NCI-H2227 treated with DMSO at 0.1 percent for 48 hours (cell line): ENCODE measurements around the gene CENPM.

Experiments used
- DNase-seq: peaks from one replicate; lab custom pipeline; 2025; lab: John Stamatoyannopoulos, UW

Gene CENPM

DNA sequence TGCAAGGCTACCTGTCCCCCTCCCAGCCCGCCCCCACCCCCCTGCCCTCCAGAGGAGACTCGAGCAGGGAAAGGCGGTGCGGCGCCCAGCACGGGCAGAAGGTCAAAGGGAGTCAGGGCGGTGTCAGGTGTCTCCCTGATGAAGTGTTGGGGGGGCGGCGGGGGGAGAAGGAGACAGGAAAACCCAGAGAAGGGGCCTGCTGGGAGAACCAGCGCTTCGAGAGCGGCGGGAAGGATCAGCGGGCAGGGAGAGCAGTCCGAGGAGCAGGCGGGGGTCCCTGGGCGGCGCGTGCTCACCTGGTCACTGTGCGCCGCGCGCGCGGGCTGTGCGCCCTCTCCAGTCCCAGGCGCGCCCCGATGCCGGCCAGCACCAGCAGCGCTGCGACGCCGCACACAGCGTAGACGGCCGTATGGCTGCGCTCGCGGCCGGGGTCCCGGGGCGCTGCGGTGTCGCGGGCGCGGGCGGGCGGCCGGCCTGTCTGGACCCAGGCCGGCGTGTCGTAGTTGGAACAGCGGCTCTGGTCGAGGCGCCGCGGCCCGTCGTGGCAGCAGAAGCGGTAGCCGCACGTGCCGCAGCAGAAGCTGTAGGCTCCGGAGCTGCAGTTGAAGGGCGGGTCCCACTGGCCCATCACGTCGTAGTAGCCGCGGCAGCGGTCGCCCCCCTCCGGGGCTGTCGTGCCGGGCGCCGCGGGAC, 33.0 kb downstream of the CENPM start:
- no peak for DNase-seq

DNA sequence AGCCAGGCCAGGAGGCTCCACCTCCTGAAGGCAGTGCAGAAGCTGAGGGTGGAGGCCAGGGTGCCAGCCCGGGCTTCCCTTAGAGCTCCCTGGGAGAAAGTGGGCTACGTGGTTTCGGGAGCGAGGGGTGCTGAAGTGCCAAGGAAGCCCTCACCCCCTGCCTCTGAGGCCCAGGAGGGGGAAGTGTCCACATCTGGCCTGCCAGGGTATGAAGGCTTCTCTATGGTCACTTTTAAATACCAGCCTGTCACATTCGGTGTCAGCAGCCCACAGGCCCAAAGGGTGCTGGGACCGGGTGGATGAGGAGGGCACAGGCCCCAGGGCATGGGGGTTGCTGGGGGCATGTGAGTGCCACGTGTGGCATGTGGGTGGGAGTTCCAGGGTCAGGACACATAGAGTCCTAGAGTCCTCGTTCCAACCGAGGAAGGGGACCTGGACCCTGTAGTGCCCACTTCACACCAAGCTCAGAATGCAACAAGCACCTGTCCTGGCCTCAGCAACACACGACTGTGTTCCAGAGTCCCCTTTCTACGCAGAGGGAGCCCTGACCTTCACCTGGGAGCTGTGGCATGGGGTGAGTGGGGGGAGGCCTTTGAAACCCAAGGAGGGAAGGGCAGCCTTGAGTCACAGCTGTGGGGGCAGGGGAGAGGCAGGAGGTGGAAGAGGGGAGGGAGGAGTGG, 33.8 kb downstream of the CENPM start:
- no peak for DNase-seq

DNA sequence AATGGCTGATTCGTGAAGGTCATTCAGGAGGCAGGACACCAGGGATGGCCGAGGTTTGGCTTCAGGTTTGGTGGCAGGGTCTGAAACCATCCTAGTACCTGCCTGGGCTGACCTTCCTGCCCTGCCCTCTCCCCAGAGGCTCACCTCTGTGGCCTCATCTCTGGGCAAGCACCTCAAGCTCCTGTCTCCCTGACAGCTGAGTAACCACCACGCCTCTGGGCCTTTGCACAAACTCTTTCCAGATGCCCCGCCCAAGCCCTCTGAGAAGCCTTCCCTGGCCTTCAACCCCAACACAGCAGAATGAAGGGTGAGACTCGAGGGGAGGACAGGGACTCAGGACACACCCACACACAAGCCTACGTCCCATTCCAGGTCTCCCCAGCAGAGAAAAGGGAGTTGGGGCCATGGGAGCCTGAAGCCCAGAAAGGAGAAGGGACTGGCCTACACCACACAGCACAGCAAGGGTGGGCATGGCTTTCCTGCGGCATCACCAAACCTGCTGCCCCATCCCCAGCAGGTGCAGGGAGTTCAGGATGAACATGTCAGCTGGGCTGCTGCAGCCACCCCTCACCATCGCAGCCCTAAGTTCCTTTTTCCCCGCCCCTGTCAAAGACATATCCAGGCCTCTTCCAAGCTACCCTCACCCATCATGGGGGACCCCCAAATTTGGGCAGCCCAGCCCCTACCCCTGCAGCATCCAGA, 34.5 kb downstream of the CENPM start:
- no peak for DNase-seq

DNA sequence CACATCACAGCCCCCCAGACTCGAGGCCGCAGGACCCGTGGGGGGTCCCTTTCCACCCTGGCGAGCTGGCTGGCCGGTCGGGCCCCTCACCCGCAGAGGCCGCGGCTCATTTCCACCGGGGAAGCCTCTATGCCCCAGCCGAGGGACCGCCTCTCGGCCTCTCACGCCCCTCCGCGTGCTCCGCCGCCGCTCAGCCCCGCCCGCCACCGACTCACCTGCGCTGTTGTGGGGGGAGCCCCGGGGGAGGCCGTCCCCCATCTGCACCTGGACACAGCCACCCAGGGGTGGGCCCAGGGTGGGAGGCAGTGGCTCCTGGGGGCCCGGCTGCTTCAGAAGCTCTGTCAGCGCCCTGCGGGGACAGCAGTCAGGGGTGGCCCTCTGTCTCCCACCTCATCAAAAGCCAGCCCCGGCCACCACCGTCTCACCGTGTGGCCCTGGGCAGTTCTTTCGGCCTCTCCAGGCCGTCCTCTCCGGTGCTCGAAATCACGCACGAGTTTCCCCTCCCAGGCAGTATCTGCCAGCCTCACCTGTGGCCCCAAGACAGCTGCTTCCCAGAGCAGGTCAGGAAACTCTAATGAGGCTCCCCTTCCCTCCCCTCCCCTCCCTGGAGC, 35.8 kb downstream of the CENPM start:
- DNase-seq: no peak

DNA sequence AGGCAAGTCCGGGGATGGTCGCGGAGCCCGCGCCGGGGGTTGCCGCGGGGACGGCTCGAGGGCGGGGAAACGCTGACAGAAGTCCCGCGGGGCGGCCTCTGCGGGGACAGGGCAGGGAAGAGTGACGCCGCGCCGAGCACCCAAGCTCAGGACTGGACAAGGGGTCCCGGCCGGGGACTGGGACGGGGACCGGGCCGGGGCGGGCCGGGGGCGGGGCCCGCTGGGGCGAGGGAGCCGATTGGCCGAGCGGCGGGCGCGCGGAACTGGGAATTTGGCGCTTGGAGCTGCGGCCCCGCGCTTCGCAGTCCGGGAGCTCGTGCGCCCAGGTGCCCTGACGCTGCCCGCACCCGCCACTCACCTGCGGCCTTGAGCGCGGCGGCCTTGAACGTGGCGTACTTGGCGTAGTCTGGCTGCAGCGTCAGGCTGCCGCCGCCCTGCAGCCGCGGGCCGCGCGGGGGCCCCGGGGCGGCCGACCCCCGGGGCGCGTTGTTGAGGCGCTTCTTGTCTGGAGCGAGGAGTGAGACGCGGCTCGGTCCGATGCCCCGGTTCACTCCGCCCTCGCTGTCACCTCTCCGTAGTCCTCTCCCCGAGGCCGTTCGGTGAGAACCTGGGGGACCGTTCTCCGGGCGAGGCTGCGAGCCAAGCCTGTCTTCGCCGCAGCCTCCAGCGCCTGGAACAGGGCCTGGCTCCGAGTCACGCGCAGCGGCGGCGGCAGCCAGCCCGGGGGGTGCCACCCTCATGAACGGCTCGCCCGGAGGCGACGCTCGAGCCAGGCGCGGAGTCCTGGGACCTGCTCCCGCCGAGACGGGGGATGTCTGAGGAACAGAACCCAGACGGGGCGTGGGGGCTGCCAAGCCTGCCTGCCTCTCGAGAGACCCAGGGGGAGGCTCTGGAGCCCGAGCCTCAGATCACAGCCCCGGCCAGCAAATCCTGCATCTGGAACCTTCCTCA, 36.6 kb downstream of the CENPM start:
- no peak for DNase-seq

DNA sequence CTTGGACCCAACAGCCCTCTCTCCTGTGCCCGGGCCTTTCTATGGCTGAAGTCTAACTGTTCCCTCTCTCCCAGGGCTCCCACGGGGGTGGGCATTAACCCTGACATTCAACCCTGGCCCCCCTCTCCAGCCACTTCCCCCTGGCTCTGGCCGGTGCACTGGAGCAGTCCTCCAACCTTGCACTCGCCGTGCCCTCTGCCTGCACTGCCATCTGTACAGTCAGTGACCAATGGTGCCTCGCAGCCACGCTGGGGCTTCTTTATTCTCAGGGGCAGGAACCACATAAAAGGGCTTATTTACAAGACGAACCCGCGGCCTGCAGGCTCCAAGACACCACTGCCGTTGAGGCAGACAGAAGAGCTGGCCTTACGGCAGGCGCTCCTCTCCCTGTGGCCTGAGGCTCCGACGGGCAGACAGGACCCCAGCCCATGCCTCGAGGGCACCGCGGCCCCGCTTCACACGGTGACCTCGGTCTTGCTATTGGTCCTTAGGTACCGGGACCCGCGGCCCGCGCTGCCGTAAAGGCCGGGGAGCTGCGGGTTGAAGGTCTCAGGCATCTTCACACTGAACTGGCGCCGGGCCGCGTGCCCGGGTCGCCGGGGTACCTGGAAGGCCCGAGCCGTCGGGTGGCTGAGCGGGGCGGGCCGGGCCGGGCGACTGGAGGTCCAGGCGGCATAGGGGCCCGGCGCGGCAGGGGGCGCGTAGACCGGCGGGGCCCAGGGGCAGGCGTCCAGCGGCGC, 37.5 kb downstream of the CENPM start:
- no peak for DNase-seq

GRCh38 chr22:41908411-41909309, 38.3 kb downstream of the CENPM start:
- DNase-seq: no peak

DNA sequence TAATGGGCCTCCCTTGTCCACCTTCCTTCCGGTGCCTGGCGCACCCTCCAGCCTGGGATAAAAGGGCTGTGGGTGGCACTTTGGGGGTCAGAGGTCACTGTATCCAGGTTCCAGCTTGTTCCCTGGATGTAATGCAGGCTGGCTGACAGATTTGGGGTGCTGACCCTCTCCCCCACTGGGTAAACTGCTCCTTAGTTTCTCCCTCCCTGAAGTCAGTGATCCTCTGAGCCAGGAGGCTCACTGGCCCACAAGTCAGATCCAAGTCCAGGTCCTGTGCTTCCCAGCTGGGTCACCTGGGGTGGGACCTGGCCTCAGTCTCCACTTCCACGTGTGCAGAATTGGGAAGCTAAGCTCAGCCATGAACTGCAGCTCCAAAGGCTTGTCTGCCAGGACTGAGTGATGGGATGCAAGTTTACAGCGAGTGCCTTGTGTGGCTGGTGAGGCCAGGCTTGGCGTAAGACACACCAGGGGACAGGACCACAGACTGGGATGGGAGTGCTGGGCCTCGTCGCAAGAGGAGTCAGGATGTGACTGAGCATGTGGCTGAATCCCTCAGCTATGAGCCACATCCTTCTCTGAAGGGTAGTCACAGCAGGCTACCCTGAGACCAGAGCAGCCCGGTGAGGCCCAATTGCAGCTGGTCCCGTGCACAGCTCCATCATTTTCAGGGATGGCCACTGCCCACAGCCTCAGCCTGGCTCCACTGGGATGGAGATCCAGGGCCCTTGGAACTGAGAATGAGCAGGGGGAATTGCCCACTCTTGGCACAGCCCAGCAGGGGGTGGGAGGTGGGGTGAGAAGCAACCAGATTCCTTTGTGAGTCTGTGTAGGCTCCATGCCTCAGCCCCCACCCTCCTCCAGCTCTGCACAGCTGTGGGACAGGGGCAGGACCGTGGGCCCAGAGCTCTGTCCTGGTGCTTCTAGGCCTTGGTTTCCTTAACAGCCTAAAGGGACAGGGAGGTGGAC, 39.2 kb downstream of the CENPM start:
- no peak for DNase-seq

DNA sequence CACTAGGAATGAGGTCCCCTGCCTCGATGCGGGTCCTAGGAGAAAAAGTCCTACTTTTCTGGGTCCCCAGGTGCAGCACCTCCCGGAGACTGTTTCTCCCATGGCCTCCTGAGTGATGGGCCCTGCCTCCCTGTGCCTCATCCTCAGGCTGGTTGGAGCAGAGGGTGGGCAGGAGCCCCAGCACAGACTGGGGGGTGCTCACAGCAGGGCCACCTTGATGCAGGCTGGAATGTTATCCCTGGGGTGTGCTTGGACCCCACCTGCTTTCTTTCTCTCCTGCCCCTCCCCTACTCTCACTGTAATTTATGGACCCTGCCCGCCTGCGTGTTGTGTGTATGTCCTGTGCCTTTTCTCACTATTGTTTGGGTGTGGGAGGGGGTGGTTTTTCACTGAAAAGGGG, 40.1 kb downstream of the CENPM start:
- DNase-seq: no peak

DNA sequence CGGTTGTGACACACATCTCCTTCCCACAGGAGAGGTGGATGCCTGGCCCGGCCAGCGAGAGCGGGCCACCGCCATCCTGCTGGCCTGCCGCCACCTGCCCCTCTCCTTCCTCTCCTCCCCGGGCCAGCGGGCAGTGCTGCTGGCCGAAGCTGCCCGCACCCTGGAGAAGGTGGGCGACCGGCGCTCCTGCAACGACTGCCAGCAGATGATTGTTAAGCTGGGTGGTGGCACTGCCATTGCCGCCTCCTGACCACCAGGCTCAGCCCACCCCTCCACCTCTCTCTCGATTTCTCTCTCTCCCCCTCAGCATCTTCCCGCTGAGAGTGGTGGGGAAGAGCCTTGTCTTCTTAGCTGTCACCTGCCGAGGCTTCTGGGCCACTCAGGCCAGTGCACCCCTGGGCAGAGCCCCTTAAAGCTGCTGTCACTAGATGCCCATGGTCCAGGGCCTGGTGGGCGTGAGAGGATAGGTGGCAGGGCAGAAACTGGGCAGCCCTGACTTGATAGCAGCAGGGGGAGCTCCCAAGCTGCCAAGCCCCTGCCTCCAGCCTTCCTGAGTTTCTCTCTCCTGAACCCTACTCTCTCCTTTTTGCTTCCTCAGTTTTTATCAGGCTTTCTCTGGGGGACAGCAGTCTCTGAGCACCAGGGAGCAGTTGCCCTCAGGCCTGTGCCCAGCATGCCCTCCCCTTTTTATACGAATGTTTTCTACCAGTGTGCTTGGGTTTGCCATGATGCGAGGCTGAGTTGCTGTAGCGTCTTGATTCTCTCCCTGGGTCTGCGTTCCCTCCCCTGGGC, 41.3 kb downstream of the CENPM start:
- no peak for DNase-seq

DNA sequence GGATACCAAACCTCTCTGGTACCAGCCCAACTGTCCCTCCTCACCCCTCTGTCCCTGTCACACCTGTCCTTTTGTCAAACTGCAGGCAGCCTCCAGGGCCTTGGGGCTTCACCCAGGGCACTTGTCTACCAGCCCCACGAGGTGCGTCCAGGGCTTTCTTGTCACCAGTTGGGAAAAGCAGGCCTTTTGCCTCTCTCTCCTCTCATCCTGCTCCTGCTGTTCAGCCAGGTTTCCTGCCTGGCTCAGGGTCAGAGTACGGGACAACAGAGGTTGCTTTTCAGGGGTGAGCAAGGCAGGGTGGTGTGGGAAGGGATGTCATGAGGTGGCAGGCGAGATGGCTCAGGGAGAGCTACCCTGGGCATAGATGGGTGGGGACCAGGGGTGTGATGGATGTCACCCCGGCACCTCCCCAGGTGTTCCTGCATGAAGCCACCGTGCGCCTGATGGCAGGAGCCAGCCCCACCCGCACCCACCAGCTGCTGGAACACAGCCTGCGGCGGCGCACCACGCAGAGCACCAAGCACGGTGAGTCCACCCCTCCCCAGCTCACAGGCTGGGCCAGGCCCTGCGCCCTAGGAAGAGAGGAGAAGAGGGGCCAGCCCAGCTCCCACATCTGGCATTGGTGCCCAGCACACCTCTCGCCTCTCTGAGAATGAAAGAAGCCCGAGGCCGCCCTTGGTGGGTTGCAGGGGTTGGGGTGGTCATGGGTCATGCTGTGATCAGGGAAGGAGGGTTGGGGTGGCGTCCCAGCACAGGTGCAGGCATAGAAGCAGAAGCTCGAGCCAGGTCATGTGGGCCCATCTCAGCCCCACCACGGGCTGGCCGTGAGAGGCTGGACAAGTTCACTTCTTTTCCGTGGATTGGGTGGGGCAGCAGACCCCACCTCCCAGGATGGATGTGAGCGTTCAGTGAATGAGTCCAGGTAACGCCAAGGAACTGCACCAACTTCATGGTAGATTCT, 42.2 kb downstream of the CENPM start:
- no peak for DNase-seq

- no peak for DNase-seq
These were observed 44.0 kb downstream of the CENPM start for GRCh38 chr22:41902932-41903421.

- no peak for DNase-seq
These were observed 44.9 kb downstream of the CENPM start for GRCh38 chr22:41902016-41902415.

DNA sequence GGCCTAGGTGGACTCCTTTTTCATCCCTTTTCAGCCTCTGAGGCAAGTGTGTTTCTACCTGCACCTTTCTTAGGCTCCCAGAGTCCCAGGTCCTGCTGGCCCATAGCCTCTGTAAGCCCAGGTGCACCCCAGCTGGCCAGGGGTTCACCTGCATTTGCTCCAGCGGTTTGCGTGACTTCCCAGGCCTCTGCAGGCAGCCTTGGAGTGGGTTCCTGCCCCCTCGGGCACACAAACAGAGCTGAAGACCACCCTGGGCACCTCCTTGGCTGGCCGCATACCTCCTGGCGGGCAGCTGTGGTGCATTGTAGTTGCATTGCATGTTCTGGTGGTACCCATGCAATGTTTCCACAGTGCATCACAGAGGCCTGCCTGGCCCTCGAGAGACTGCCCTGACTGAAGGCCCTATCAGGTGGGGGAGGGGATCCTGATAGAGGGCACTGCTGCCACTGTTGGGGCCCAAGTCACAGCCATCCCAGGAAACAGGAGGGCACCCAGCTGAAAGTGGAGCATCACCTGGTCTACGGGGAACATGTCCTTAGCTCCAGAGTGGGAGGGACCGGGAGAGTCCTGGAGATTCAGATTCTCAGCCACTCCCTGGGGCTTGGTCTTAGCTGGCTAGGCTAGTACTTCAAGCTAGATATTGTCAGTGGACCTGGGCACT, 46.2 kb downstream of the CENPM start:
- no peak for DNase-seq

DNA sequence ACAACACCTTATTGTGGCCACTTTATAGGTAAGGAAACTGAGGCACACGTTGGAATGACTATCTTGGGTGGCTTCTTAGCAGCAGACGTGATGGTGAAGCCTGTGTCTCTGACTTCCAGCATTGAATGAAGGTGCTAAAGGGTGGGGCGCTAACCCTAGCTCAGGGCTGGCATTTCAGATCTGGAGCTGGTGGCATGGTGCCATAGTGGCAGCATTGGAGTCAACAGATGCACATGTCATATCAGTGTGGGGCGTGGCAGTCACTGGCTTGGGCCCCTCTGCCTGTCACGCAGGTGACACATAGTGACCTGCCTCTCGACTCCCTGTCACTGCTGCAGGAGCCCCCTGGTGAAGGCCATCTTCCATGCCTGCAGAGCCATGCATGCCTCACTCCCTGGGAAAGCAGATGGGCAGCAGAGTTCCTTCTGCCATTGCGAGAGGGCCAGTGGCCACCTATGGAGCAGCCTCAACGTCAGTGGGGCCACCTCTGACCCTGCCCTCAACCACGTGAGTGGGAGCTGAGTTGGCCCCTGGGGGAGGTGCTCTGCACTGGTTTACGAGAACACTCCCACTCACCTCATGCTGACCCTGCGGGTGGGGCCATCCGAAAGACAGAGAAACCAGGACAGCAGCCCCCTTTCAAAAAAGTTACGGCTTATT, 46.8 kb downstream of the CENPM start:
- DNase-seq: no peak
